Lung (tissue), 12 donors: ENCODE results near the gene PPP1R14B. TPM values are rescaled to one million over a fixed set of nuclear protein-coding genes. Genes with fewer than 3 reads are reported as not detected.

ENCODE experiments used
- ATAC-seq: fragments of 200-7000 bp; cut with Tn5 transposase; one replicate; pipeline ENCODE4 v1.9.1; 2020; ENCODE audit warnings: moderate number of reproducible peaks; ENCODE audit not compliant: insufficient read depth, low FRiP score
- DNase-seq, 3 donors: peaks; one replicate each; pipeline ENCODE4 v3.0.0-alpha.2; 2013 to 2017
- H3K27ac ChIP-seq, 2 donors: one replicate each; pipeline ENCODE4 v1.5.1; 2013; ENCODE audit warnings: mild to moderate bottlenecking in 2 of 2, moderate library complexity in 2 of 2, control low read depth in 1 of 2, inconsistent platforms in 1 of 2, low read depth in 1 of 2, low read length in 1 of 2
- H3K27me3 ChIP-seq, 3 donors: one replicate each; pipeline ENCODE4 v1.5.1; 2013; ENCODE audit warnings: low read length in 2 of 3; ENCODE audit not compliant: control insufficient read depth in 3 of 3, insufficient read depth in 3 of 3
- H3K36me3 ChIP-seq, 4 donors: one replicate each; pipeline ENCODE4 v1.5.1; 2013; ENCODE audit warnings: low read length in 4 of 4, mild to moderate bottlenecking in 1 of 4, moderate library complexity in 1 of 4; ENCODE audit not compliant: control insufficient read depth in 4 of 4, insufficient read depth in 4 of 4
- H3K4me1 ChIP-seq, 5 donors: one replicate each; pipeline ENCODE4 v1.5.1; 2013; ENCODE audit warnings: low read length in 5 of 5, mild to moderate bottlenecking in 2 of 5, moderate library complexity in 1 of 5; ENCODE audit not compliant: control insufficient read depth in 5 of 5, insufficient read depth in 5 of 5
- H3K4me3 ChIP-seq: one replicate; pipeline ENCODE4 v1.5.1; 2013; ENCODE audit warnings: mild to moderate bottlenecking, control low read depth, moderate library complexity
- H3K9ac ChIP-seq, 2 donors: one replicate each; pipeline ENCODE4 v1.5.1; 2013; ENCODE audit warnings: low read length in 2 of 2, control low read depth in 1 of 2; ENCODE audit not compliant: insufficient read depth in 1 of 2
- H3K9me3 ChIP-seq, 4 donors: one replicate each; pipeline ENCODE4 v1.5.1; 2013; ENCODE audit warnings: low read length in 3 of 4, mild to moderate bottlenecking in 1 of 4, moderate library complexity in 1 of 4; ENCODE audit not compliant: control insufficient read depth in 4 of 4, insufficient read depth in 3 of 4
- WGBS, 2 donors: extraction: QIAGEN DNeasy Blood & Tissue Kit; methylation state at CpG; one replicate each; pipeline ENCODE4 v1.1.7; 2013; 5-methylcytosine and 5-hydroxymethylcytosine counted together
- polyA plus RNA-seq, 2 donors: library from polyadenylated mRNA; stranded (reverse); fragments of 200-250 nt; gene quantifications; one replicate each; pipeline ENCODE4 v1.2.1, GENCODE V29; 2013
- total RNA-seq, 2 donors: library from RNA; depleted of rRNA in 1 of 2; stranded (reverse); fragments of >200 nt in 1 of 2; gene quantifications; one replicate each; pipeline ENCODE4 v1.2.1, GENCODE V29; 2014 to 2021
- TF ChIP-seq, protein P1 (sequence below): IDR thresholded peaks from 2 replicates; pipeline ENCODE4 v1.5.1; 2012; ENCODE audit warnings: mild to moderate bottlenecking; ENCODE audit errors: control extremely low read depth, extremely low read depth
- donor health status: control.
- donor health status: control.
- donor health status: Bipolar disorder and iron deficiency.
- donor health status: healthy.
- donor health status: DM: yes; HTN: yes; CAD: no.

PPP1R14B gene
- total and polyA plus RNA-seq, 4 donors, result 28.2 to 241 (median 152) TPM

DNA sequence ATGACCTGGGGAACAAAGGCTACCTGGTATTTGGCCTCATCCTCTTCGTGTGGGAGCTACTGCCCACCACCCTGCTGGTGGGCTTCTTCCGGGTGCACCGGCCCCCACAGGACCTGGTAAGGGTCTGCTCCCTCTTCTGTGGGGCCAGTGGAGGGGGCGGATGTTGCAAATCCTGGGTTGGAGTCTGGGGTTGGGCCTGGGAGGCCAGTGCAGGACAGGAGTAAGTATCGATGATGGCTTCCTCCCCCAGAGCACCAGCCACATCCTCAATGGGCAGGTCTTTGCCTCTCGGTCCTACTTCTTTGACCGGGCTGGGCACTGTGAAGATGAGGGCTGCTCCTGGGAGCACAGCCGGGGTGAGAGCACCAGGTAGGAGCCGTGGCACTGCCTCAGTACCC is 41.6 kb upstream of the PPP1R14B start:
- no peak for ATAC-seq
- Histone ChIP-seq H3K9ac (no peak overlapping the region), H3K27me3 (peaks cover 0 to 22% (median 16%) of the 10 kb centered on the region in 3 donors), H3K9me3 (peaks cover 0 to 5% (median 0%) of the 10 kb centered on the region in 4 donors), H3K36me3 (peaks cover 0 to 3% (median 0%) of the 10 kb centered on the region in 4 donors), H3K4me1 (peaks cover 0 to 29% (median 0%) of the 10 kb centered on the region in 5 donors), H3K4me3 (no peak overlapping the region), H3K27ac (no peak overlapping the region)
- TF ChIP-seq, protein P1, sequence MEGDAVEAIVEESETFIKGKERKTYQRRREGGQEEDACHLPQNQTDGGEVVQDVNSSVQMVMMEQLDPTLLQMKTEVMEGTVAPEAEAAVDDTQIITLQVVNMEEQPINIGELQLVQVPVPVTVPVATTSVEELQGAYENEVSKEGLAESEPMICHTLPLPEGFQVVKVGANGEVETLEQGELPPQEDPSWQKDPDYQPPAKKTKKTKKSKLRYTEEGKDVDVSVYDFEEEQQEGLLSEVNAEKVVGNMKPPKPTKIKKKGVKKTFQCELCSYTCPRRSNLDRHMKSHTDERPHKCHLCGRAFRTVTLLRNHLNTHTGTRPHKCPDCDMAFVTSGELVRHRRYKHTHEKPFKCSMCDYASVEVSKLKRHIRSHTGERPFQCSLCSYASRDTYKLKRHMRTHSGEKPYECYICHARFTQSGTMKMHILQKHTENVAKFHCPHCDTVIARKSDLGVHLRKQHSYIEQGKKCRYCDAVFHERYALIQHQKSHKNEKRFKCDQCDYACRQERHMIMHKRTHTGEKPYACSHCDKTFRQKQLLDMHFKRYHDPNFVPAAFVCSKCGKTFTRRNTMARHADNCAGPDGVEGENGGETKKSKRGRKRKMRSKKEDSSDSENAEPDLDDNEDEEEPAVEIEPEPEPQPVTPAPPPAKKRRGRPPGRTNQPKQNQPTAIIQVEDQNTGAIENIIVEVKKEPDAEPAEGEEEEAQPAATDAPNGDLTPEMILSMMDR, result no peak
- 91 to 92% methylated on average over 8 to 9 of the region's 9 CpGs for WGBS, 2 donors
- DNase-seq, result no peak

DNA sequence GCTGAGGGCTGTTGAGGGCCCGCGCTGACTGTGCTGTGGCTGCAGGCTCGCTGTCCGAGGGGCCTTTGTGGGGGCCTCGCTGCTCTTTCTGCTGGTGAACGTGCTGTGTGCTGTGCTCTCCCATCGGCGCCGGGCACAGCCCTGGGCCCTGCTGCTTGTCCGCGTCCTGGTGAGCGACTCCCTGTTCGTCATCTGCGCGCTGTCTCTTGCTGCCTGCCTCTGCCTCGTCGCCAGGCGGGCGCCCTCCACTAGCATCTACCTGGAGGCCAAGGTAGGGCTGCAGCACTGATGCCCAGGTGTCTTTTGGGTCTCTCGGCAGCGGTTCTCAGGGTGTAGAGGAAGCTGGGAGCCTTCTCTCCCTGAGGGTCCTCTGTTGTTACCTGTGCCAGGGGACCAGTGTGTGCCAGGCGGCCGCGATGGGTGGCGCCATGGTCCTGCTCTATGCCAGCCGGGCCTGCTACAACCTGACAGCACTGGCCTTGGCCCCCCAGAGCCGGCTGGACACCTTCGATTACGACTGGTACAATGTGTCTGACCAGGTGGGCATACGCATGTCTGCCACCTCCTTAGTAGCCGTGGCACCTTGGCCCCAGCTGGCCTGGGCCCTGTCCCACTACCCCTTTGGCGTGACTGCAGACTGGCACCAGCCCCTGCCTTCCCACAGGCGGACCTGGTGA is 41.1 kb upstream of the PPP1R14B start:
- TF ChIP-seq, protein P1, result no peak
- Histone ChIP-seq H3K27me3 (peaks cover 0 to 17% (median 12%) of the 10 kb centered on the region in 3 donors), H3K27ac (no peak overlapping the region), H3K4me3 (no peak overlapping the region), H3K36me3 (peaks cover 0 to 3% (median 0%) of the 10 kb centered on the region in 4 donors), H3K9me3 (peaks cover 0 to 5% (median 0%) of the 10 kb centered on the region in 4 donors), H3K4me1 (peaks cover 0 to 30% (median 0%) of the 10 kb centered on the region in 5 donors), H3K9ac (no peak overlapping the region)
- WGBS, 2 donors, result 96 to 97% methylated on average over 33 of the region's 33 CpGs
- ATAC-seq, result no peak
- no peak for DNase-seq

DNA sequence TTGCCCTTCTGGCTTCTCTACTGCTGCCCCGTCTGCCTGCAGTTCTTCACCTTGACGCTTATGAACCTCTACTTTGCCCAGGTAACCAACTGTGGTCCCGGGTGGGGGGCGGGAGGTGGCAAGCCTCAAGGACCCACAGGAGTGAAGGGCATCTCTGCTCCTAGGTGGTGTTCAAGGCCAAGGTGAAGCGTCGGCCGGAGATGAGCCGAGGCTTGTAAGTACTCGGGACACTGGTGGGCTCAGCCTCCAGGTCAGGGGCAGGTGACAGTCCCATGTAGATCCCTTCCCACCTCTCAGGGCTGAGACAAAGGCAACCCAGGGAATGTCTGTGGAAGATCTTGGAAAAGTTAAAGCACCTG is 40.0 kb upstream of the PPP1R14B start:
- TF ChIP-seq, protein P1, result no peak

More for the DNA sequence above, 40.0 kb upstream of the PPP1R14B start:
- H3K4me3 ChIP-seq, result no peak overlapping the region
- peaks cover 0 to 4% (median 0%) of the 10 kb centered on the region in 4 donors for H3K9me3 ChIP-seq
- DNase-seq (no peak), ATAC-seq (no peak)
- peaks cover 0 to 21% (median 0%) of the 10 kb centered on the region in 5 donors for H3K4me1 ChIP-seq
- peaks cover 0 to 4% (median 0%) of the 10 kb centered on the region in 4 donors for H3K36me3 ChIP-seq
- peaks cover 0 to 12% (median 12%) of the 10 kb centered on the region in 3 donors for H3K27me3 ChIP-seq
- H3K27ac ChIP-seq, result no peak overlapping the region
- no peak overlapping the region for H3K9ac ChIP-seq
- 89 to 98% methylated on average over 9 of the region's 9 CpGs for WGBS, 2 donors
